ENCODE results near the gene ZC3H18.

The ZC3H18 gene

GRCh38 chr16:88676502-88677242 is 106.5 kb downstream of the ZC3H18 start:
- DNase-seq (ENCODE audit: low read depth in 1 of 2, low spot score in 1 of 2), result no peak
- TF ChIP-seq JUND (IDR thresholded peaks at IDR 0.05; ENCODE audit: low read depth), result no peak
- in situ Hi-C loops (cut with HindIII; ENCODE audit: low pct_unique_long_range_greater_than_20kb, low sequenced_read_pairs), result no loop called here

DNA sequence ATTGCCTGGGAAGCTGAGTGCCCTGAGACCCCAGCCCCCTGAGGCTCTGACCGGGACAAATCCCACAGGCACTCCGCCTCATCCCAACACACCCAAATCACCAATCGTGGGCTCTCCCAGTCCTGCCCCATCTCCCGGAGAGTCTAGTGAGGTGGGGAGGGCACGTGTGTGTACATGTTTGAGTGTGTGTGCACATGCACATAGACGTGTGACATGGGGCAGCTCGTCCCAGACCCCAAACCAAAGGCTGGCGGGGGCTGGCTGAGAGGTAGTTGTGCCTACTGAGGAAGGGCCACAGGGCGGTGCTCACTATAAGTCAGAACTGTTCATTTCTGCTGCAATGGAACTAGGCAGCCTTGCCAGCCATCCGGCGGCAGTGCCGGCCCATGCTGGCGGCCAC is 107.5 kb downstream of the ZC3H18 start:
- in situ Hi-C loops (cut with HindIII; ENCODE audit: low pct_unique_long_range_greater_than_20kb, low sequenced_read_pairs), result no loop called here
- TF ChIP-seq JUND (IDR thresholded peaks at IDR 0.05; ENCODE audit: low read depth), result no peak
- DNase-seq (ENCODE audit: low read depth in 1 of 2, low spot score in 1 of 2), result no peak

DNA sequence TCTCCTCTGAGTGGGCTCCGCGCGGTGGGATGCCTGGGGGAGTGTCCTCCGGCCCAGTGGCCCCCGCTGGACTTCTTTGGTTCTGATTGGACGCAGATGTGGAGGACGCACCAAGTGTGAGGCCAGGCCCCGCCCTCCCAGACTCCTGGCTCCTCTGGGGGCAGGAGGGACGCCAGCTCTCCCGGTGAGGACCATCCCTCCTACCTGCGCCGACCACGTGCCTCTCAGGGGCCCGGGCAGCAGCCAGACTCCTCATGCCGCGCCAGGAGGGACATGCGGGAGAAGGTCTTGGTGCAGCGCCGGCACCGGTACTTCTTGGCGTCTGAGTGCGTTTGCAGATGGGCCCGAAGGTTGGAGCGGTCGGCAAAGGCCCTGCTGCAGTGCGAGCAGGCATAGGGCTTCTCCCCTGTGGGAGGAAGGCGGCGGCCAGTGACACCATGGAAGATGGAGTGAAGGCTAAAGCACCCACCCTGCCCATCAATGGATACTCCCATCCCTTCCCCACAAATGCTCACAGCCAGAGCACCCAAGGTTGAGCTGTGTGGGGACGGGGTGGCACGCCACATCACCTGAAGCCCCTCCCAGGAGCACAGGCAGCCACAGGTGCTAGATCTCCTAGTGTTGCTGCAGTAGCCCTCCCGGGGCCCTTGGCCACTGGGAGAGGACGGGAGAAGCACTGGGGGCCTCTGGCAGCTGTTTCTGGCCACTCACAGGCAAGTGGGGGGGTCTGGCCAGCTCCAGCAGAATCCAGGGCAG is 108.2 kb downstream of the ZC3H18 start:
- no peak for DNase-seq (ENCODE audit: low read depth in 1 of 2, low spot score in 1 of 2)
- no peak for TF ChIP-seq JUND (IDR thresholded peaks at IDR 0.05; ENCODE audit: low read depth)
- in situ Hi-C loops (cut with HindIII; ENCODE audit: low pct_unique_long_range_greater_than_20kb, low sequenced_read_pairs), result no loop called here

GRCh38 chr16:88680554-88681083 is 110.4 kb downstream of the ZC3H18 start:
- TF ChIP-seq JUND (IDR thresholded peaks at IDR 0.05; ENCODE audit: low read depth), result no peak
- no peak for DNase-seq (ENCODE audit: low read depth in 1 of 2, low spot score in 1 of 2)
- in situ Hi-C loops (cut with HindIII; ENCODE audit: low pct_unique_long_range_greater_than_20kb, low sequenced_read_pairs), result no loop called here

GRCh38 chr16:88681084-88681680 is 111.0 kb downstream of the ZC3H18 start:
- TF ChIP-seq JUND (IDR thresholded peaks at IDR 0.05; ENCODE audit: low read depth), result no peak
- peak; percentile 83 to 90 for DNase-seq (ENCODE audit: low read depth in 1 of 2, low spot score in 1 of 2)

More at GRCh38 chr16:88681084-88681680, 111.0 kb downstream of the ZC3H18 start:
- in situ Hi-C loops (cut with HindIII; ENCODE audit: low pct_unique_long_range_greater_than_20kb, low sequenced_read_pairs), result no loop called here

Data from T47D (cell line).